SU-DHL-6 (cell line): ENCODE results near the gene ELAVL1.

ENCODE experiments used
- H2AFZ ChIP-seq: fragments of 200-600 bp; sonication (generic); 2 replicates; pipeline ENCODE4 v1.6.1; 2014; ENCODE audit warnings: low read depth, mild to moderate bottlenecking, moderate library complexity, mixed read lengths, antibody characterized with exemption, low read length; ENCODE audit not compliant: severe bottlenecking
- H3F3A ChIP-seq: fragments of 200-600 bp; shearing (Covaris generic); 2 replicates; pipeline ENCODE4 v1.6.0; 2016; ENCODE audit warnings: antibody characterized with exemption, mild to moderate bottlenecking; ENCODE audit not compliant: insufficient read depth
- H3K27ac ChIP-seq: fragments of 200-600 bp; sonication (generic); 2 replicates; pipeline ENCODE4 v1.5.1; 2016; ENCODE audit warnings: low read depth, mild to moderate bottlenecking, low read length, moderate library complexity, mixed read lengths
- H3K27me3 ChIP-seq: fragments of 200-600 bp; sonication (generic), shearing (Covaris generic); 2 replicates; pipeline ENCODE4 v1.6.0; 2014; ENCODE audit warnings: mild to moderate bottlenecking, low read length
- H3K36me3 ChIP-seq: fragments of 200-600 bp; sonication (generic); 2 replicates; pipeline ENCODE4 v1.6.1; 2014; ENCODE audit warnings: mild to moderate bottlenecking, low read length, mixed read lengths
- H3K4me2 ChIP-seq: fragments of 300-600, 200-600 bp; shearing (Covaris generic), sonication (generic); 2 replicates; pipeline ENCODE4 v1.6.0; 2014; ENCODE audit warnings: low read length, low read depth, mild to moderate bottlenecking; ENCODE audit not compliant: poor library complexity, severe bottlenecking
- H3K4me3 ChIP-seq: fragments of 200-600 bp; sonication (generic); 2 replicates; pipeline ENCODE4 v1.5.1; 2014; ENCODE audit warnings: antibody characterized with exemption, low read length, mild to moderate bottlenecking, mixed read lengths; ENCODE audit not compliant: insufficient read depth, poor library complexity, severe bottlenecking
- H3K79me2 ChIP-seq: fragments of 200-600 bp; sonication (generic); 2 replicates; pipeline ENCODE4 v1.6.1; 2014; ENCODE audit warnings: mild to moderate bottlenecking, low read length, moderate library complexity; ENCODE audit not compliant: insufficient read depth
- H3K9ac ChIP-seq: fragments of 200-600 bp; sonication (generic); 2 replicates; pipeline ENCODE4 v1.7.0; 2014; ENCODE audit warnings: mild to moderate bottlenecking, low read length
- H3K9me2 ChIP-seq: fragments of 200-600 bp; sonication (generic); replicated peaks from 2 replicates; pipeline ENCODE4 v1.6.1; 2014; ENCODE audit warnings: low read length; ENCODE audit not compliant: insufficient read depth
- H3K9me3 ChIP-seq: fragments of 200-600 bp; sonication (generic); 2 replicates; pipeline ENCODE4 v1.6.1; 2014; ENCODE audit warnings: low read length, mixed read lengths; ENCODE audit not compliant: insufficient read depth
- H4K20me1 ChIP-seq: fragments of 200-600 bp; sonication (generic); 2 replicates; pipeline ENCODE4 v1.6.1; 2014; ENCODE audit warnings: low read depth, mild to moderate bottlenecking, antibody characterized with exemption, low read length, moderate library complexity, mixed read lengths
- CTCF ChIP-seq: fragments of 200-600 bp; sonication (generic); IDR thresholded peaks from one replicate; pipeline ENCODE4 v1.5.1; 2017; ENCODE audit warnings: antibody characterized with exemption, mild to moderate bottlenecking, low read length, moderate library complexity; ENCODE audit not compliant: insufficient read depth, poor library complexity, severe bottlenecking
- EZH2phosphoT487 ChIP-seq: fragments of 200-600 bp; sonication (generic), shearing (Covaris generic); conservative IDR thresholded peaks from 2 replicates; pipeline ENCODE4 v1.6.1; 2018; ENCODE audit warnings: mild to moderate bottlenecking, antibody characterized with exemption, low read length, moderate library complexity, mixed read lengths

Gene ELAVL1

DNA sequence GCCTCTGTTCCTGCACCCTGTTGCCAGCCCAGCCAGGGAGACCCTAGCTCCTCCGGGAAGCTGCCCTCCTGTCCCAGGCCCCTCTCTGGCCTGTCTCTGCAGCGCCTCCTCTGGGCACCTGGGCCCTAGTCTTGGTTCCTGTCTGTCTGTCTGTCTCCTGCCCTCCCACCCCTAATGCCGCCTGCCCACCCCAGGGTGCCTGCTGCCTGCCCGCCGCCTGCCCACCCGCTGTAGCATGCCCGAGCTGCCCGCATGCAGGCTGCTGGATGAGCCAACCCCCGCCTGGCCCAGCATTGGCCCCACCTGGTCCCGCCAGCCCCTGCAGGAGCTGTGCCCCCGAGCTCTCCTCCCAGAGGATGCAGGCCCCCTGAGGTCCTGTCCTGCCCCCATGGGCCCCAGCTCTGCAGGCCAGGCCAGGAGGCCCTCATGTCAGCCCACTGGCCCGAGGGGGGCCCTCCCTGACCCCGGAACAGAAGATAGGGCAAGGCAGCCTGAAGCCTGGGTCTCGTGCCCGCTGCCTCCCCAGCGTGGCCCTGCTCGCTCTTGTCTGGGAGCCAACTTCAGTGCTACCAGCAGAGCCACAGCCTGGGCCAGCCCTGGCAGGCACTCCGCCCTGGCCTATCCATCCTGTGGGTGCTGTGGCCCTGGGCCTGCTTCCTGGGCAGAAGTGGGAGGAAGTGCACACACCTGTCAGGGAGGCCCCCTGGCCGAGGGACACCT, 96.5 kb downstream of the ELAVL1 start:
- H3K4me2 ChIP-seq = no peak overlapping the region
- H3F3A ChIP-seq = 0 out of 2 replicates have a peak, but pooled peaks cover 3% of the 10 kb centered on the region
- H3K9me2 ChIP-seq = no peaks in the 10 kb centered on the region
- H3K36me3 ChIP-seq = no peaks in the 10 kb centered on the region
- TF ChIP-seq EZH2phosphoT487 (no peak), CTCF (no peak)
- H3K79me2 ChIP-seq = peaks cover 28% of the 10 kb centered on the region
- H3K9me3 ChIP-seq = no peaks in the 10 kb centered on the region
- no peaks in the 10 kb centered on the region for H3K27me3 ChIP-seq
- no peak overlapping the region for H3K27ac ChIP-seq
- H4K20me1 ChIP-seq = no peaks in the 10 kb centered on the region
- H2AFZ ChIP-seq = no peak overlapping the region
- no peak overlapping the region for H3K4me3 ChIP-seq
- no peak overlapping the region for H3K9ac ChIP-seq
